Measurements from ENCODE around the gene PNISR. TPM values are rescaled to one million over a fixed set of nuclear protein-coding genes. Genes with fewer than 3 reads are reported as not detected.
"Not testable (repeated sequence)": the region's sequence is repeated elsewhere in the genome, so short reads cannot be mapped to it uniquely, and the experiment has no call there.

Gene PNISR
- 63.8 and 65.1 TPM in 2 replicates for total RNA-seq (2014; rRNA removed; shearing (Covaris generic))

DNA sequence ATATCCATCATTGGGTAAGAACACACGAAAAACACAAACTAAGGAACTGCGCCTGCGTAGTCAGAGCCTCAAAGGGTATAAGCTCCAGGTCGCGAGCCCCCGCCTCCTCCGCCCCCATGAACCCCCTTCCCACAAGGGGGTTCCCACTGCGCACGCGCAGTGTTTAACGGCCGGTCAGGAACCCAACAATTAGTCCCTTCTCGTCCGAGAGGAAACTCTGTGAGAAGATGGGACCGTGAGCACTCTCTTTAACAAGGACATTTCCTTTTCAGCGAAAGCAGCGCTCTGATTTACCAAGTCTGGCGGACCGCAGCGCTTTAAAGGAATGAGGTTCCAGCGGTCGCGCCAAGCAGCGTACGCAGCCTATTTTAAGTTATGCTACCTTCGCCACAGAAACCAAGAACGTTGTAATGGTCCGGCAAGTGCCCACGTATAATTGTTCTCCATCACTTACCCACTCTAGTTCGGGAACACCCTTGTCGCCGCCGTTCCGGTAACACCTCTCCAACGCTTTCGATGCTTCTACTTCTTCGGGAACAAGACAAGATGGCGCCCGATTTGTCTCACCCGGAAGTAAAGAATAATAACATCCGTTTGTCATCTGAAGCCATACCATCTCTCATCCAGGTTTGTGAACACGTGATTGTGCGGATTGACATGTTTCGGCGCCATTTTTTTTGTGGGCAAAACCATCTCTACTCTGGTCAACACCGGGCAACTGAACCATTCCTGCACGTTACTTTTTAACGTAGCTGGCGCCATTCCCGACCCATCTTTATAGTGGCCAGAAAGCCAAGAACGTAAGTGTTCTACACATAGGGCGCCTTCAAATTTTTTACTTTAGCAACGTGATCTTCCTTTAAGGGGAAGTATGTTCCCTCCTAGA is at the start of gene PNISR:
Gene PNISR, minus strand, starts transcription at position 548 of the 886 bp plus-strand sequence. CDS start 10,649 bp downstream, outside the sequence.
- DNase-seq (ENCODE audit: low read depth): peak; percentile 98

GRCh38 chr6:99473730-99474129 is 48.6 kb upstream of the PNISR start:
- no peak for DNase-seq (ENCODE audit: low read depth)

GRCh38 chr6:99471638-99472037 is 46.5 kb upstream of the PNISR start:
- DNase-seq (ENCODE audit: low read depth): no peak

- DNase-seq (ENCODE audit: low read depth): peak; percentile 27
Measured at GRCh38 chr6:99467509-99468106, 42.5 kb upstream of the PNISR start.

DNA sequence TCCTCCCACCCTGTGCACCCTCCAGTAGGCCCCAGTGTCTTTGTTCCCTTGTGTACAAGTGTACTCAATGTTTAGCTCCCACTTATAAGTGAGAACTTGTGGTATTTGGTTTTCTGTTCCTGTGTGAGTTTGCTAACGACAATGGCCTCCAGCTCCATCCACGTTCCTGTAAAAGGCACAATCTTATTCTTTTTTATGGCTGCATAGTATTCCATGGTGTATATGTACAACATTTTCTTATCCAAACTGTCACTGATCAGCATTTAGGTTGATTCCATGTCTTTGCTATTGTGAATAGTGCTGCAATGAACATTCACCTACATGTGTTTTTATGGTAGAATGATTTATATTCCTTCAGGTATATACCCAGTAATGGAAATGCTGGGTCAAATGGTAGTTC is 34.0 kb upstream of the PNISR start:
- not testable (repeated sequence) for DNase-seq (ENCODE audit: low read depth)

DNA sequence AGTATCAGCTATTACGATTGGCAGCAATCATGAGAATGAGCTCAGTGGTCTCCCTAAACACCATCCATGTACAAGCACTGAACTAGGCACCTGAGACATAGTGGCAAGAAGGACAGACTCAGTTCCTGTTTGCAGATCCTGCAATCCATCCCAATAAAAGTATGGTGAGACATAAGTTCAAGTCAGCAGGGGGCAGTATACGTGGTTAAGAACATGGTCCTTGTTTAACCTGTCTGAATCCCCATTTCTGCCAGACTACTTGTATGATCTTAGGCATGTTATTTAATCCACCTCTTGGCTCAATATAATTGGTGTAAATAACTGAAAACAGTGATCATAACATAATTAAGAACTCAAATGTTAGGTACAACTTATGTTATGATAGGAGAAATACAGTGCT is 33.2 kb upstream of the PNISR start:
- DNase-seq (ENCODE audit: low read depth): peak; percentile 27

DNA sequence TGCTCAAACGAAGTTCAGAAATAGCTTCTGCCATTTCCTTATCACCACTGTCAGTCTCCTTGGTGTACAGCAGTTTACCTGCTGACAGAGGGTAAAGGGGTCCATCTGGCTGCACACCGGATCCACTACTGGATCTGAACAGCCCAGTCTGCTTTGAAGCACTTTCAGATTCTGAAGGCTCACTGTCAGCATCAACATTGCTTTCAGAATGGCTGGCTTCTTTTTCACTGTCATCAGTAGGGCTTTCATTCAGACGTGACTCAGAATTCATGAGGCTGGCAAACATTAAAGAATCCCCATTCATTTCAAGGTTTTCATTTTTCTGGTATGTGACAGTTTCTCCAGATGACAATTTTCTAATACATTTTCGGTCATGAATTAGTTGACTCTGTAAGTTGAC is 21.0 kb upstream of the PNISR start:
- DNase-seq (ENCODE audit: low read depth): peak; percentile 8

- peak; percentile 30 for DNase-seq (ENCODE audit: low read depth)
Measured at GRCh38 chr6:99434702-99435530, 9.8 kb upstream of the PNISR start.

DNA sequence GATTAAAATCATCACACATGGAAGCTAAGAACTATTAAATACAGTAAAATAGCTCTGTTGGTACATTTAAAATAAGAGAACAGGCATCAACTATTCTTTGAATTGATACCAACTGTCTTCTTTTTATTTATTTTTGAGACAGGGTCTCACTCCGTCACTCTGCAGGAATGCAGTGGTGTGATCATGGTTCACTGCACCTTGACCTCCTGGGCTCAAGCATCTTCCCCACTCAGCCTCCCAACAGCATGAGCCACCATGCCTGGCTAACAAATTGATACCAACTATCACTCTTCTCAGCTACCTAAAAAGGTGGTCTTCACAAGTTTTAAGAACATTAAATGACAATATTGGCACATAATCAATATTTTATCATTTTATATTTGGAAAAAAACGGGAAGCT is 7.8 kb upstream of the PNISR start:
- no peak for DNase-seq (ENCODE audit: low read depth)

GRCh38 chr6:99431901-99432300 is 6.8 kb upstream of the PNISR start:
- DNase-seq (ENCODE audit: low read depth): no peak

DNA sequence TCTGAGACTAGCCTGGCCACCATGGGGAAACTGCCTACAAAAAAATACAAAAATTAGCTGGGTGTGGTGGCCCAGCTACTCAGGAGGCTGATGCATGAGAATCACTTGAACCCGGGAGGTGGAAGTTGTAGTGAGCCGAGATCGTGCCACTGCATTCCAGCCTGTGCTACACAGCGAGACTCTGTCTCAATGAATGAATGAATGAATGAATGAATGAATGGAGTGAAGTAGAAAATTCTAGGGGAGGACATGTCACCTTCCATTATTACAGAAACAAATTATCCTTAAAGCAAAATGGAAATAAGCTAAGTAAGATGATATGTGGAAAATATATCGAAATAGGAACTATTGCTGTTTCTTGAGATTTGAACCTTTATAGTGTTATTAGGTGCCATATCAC is 2.9 kb upstream of the PNISR start:
- no peak for DNase-seq (ENCODE audit: low read depth)

- DNase-seq (ENCODE audit: low read depth): no peak
Measured at GRCh38 chr6:99426451-99426757, 1.3 kb upstream of the PNISR start.

DNA sequence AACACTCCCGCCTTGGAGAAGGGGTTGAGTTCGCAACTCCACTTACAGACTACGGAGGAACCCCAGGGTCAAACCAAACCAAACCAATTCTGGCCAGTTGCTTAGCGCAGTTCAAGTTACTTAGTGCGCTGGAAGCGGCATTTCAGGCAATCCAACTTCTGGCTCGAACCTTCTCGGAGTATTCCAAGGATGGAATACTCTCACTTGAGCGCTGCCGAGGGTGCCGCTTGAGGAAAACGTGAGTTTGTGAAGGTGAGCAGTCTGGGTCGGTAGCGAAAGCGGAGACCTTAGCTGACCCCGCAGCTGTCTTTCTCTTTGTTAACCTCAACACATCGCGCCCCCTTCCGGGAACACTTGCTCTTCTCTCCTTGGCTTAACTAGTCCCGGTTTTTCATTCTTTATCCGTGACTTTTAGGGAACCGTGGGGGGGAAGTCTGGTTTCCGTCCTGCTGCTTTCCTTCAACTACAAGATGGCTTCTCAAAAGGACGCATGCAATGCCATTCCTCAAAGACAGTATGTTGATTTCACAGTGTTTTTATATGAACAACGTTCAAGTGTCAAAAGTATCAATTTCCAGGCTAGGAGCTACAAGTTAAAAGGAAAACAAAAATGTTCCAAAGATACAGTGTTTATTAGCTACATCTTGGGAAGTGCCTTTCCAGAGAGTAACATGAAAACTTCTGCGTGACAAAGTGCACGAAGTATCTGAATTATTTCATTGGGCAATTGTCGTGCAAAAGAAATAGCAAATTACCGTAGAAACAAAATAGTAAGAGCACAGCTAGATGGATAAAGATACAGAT is 741 bp upstream of the PNISR start:
- DNase-seq (ENCODE audit: low read depth): peak; percentile 77

- DNase-seq (ENCODE audit: low read depth): no peak
Measured at GRCh38 chr6:99424022-99424421, 1.1 kb downstream of the PNISR start.

DNA sequence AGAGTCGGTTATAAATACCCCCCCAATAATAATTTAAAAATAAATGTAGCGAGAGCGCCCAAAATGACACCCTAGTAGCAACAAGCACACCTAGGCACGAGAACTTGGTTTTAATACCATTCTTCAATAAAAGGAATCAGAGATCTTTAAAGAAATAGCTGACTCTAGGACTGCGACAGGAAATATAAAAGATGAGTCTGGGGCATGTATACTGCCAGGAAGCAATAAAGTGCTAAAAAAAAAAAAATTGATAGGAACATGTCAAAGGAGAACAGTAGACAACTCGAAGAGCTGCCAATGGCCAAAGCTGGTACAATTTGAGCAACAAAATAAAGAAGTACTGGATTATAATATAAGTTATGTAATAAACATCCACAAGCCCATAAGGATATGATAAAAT is 2.2 kb downstream of the PNISR start:
- no peak for DNase-seq (ENCODE audit: low read depth)

DNA sequence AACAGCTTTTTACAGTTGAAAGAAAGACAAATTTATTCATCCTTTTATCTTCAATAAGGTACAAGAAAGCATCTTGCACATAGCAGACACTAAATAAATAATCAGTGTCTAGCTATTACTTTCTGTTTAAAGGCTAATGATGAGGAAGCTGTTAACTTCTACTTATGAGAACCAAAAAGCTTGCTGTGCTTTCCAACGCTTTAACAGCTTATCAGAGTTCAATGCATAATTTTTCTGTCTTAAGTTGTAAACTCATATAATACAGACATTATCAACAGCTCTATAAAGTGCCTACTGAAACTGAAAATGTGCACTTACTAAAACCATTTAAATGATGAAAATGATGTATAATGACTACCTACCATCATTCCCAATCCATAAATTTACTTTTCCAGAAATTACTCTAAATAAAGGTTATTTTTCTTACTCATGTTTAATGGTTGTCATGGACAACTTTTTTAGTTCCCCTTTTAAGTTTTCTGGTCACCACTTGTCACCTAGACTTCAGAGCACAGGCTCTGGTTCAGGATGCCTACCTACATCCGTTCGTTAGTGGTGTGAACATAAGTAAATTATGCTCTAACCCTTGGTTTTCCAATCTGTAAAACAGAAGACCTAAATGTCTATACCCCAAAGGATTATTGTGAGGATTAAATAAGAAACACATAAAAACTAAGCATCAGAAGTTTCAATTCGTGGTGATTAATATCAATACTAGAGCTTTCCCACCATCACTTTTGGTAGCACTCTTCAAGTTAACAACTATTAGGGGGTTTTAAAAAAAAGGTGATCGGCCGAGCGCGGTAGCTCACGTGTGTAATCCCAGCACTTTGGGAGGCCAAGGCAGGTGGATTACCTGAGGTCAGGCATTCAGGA is 8.0 kb downstream of the PNISR start:
- no peak for DNase-seq (ENCODE audit: low read depth)

- DNase-seq (ENCODE audit: low read depth): no peak
Measured at GRCh38 chr6:99416226-99416625, 8.9 kb downstream of the PNISR start.

- DNase-seq (ENCODE audit: low read depth): no peak
Measured at GRCh38 chr6:99415446-99415845, 9.7 kb downstream of the PNISR start.

DNA sequence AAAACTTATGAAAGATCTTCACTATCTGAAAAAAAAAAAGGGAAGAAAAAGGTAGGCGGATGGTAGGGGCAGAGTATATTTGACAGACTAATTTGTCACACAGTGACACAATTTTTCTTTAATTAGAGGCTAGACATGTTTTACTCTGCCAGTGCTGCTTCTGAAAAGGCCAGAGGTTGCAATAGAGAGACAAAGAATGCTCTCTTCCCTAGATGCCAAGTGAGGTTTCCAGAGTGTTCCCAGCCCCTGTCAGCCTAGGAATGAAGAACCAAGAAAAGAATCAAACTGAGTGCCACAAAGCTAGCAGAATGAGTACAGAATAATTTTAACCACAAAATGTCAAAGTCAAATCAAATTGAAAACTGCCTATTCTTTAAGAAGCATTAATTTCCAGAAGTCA is 13.0 kb downstream of the PNISR start:
- no peak for DNase-seq (ENCODE audit: low read depth)

DNA sequence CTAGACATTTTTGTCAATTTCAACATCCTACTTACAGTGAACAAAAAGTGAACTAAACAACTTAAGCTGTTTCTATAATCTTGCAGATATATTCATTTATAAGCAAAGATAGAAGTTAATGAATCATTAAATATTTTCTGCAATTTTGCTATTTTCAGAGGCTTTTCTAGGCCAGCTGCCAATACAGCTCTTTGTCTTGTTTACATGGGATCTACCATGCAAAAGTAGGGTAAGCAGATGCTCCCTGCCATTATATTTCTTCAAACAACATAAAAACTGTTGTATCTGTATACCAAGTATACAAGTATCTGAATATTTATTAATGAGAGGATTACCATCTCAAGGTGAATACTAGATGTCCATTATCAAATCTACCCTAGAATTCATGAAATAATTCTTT is 15.4 kb downstream of the PNISR start:
- no peak for DNase-seq (ENCODE audit: low read depth)

DNA sequence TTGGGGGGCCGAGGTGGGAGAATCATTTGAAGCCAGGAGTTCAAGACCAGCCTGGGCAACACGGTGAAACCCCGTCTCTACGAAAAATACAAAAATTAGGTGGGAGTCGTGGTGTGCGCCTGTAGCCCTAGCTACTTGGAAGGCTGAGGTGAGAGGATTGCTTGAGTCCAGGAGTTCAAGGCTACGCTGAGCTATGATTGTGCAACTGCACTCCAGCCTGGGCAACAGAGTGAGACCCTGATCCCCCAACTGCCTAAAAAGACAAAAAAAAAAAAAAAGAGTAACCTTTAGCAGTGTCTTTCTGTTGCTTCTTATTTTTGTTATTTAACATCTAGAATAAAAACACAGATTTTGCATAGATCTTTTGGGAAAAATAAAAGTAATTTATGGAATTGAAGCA is 18.0 kb downstream of the PNISR start:
- DNase-seq (ENCODE audit: low read depth): no peak
